ENCODE results near the gene CLDN1.
"Not testable (repeated sequence)": the region's sequence is repeated elsewhere in the genome, so short reads cannot be mapped to it uniquely, and the experiment has no call there.

The CLDN1 gene

GRCh38 chr3:190279690-190280089, 42.6 kb downstream of the CLDN1 start:
- ATAC-seq (ENCODE audit: low read depth) (no peak), DNase-seq (ENCODE audit: low spot score) (no peak)
- TF ChIP-seq CTCF (IDR thresholded peaks at IDR 0.05; ENCODE audit: poor library complexity, severe bottlenecking): no peak
- H3K4me1 ChIP-seq (ENCODE audit: insufficient read depth, poor library complexity, severe bottlenecking): no peaks in the 10 kb centered on the region
- no peaks in the 10 kb centered on the region for H3K36me3 ChIP-seq (ENCODE audit: low read depth)
- no peaks in the 10 kb centered on the region for H3K27me3 ChIP-seq (ENCODE audit: insufficient read depth, poor library complexity, severe bottlenecking)
- no peak overlapping the region for H3K27ac ChIP-seq (ENCODE audit: poor library complexity, severe bottlenecking)
- H3K4me3 ChIP-seq (ENCODE audit: severe bottlenecking): no peak overlapping the region
- H3K9me3 ChIP-seq (ENCODE audit: severe bottlenecking): no peaks in the 10 kb centered on the region

- Histone ChIP-seq H3K9me3 (ENCODE audit: severe bottlenecking) (no peaks in the 10 kb centered on the region), H3K27me3 (ENCODE audit: insufficient read depth, poor library complexity, severe bottlenecking) (no peaks in the 10 kb centered on the region), H3K27ac (ENCODE audit: poor library complexity, severe bottlenecking) (no peak overlapping the region), H3K4me1 (ENCODE audit: insufficient read depth, poor library complexity, severe bottlenecking) (no peaks in the 10 kb centered on the region), H3K4me3 (ENCODE audit: severe bottlenecking) (no peak overlapping the region), H3K36me3 (ENCODE audit: low read depth) (no peaks in the 10 kb centered on the region)
- no peak for ATAC-seq (ENCODE audit: low read depth)
- no peak for DNase-seq (ENCODE audit: low spot score)
- TF ChIP-seq CTCF (IDR thresholded peaks at IDR 0.05; ENCODE audit: poor library complexity, severe bottlenecking): no peak
Observed at GRCh38 chr3:190272747-190273146, 49.5 kb downstream of the CLDN1 start.

GRCh38 chr3:190269101-190269500, 53.1 kb downstream of the CLDN1 start:
- H3K4me3 ChIP-seq (ENCODE audit: severe bottlenecking): no peak overlapping the region
- ATAC-seq (ENCODE audit: low read depth) (no peak), DNase-seq (ENCODE audit: low spot score) (no peak)
- H3K36me3 ChIP-seq (ENCODE audit: low read depth): no peaks in the 10 kb centered on the region
- H3K27ac ChIP-seq (ENCODE audit: poor library complexity, severe bottlenecking): no peak overlapping the region
- peaks cover 21% of the 10 kb centered on the region for H3K4me1 ChIP-seq (ENCODE audit: insufficient read depth, poor library complexity, severe bottlenecking)
- H3K9me3 ChIP-seq (ENCODE audit: severe bottlenecking): no peaks in the 10 kb centered on the region
- H3K27me3 ChIP-seq (ENCODE audit: insufficient read depth, poor library complexity, severe bottlenecking): no peaks in the 10 kb centered on the region
- no peak for TF ChIP-seq CTCF (IDR thresholded peaks at IDR 0.05; ENCODE audit: poor library complexity, severe bottlenecking)

- H3K9me3 ChIP-seq (ENCODE audit: severe bottlenecking); H3K4me3 ChIP-seq (ENCODE audit: severe bottlenecking); H3K36me3 ChIP-seq (ENCODE audit: low read depth); H3K27me3 ChIP-seq (ENCODE audit: insufficient read depth, poor library complexity, severe bottlenecking); DNase-seq (ENCODE audit: low spot score); ATAC-seq (ENCODE audit: low read depth): not testable (repeated sequence)
- Histone ChIP-seq H3K27ac (ENCODE audit: poor library complexity, severe bottlenecking) (peak overlapping the region; percentile 94), H3K4me1 (ENCODE audit: insufficient read depth, poor library complexity, severe bottlenecking) (peaks cover 21% of the 10 kb centered on the region)
Observed at GRCh38 chr3:190267464-190267863, 54.8 kb downstream of the CLDN1 start.

GRCh38 chr3:190266913-190267290, 55.3 kb downstream of the CLDN1 start:
- Histone ChIP-seq H3K4me3 (ENCODE audit: severe bottlenecking) (no peak overlapping the region), H3K9me3 (ENCODE audit: severe bottlenecking) (no peaks in the 10 kb centered on the region), H3K27ac (ENCODE audit: poor library complexity, severe bottlenecking) (peak overlapping the region; percentile 94), H3K4me1 (ENCODE audit: insufficient read depth, poor library complexity, severe bottlenecking) (peaks cover 21% of the 10 kb centered on the region), H3K36me3 (ENCODE audit: low read depth) (no peaks in the 10 kb centered on the region), H3K27me3 (ENCODE audit: insufficient read depth, poor library complexity, severe bottlenecking) (no peaks in the 10 kb centered on the region)
- DNase-seq (ENCODE audit: low spot score): no peak
- no peak for ATAC-seq (ENCODE audit: low read depth)
- TF ChIP-seq CTCF (IDR thresholded peaks at IDR 0.05; ENCODE audit: poor library complexity, severe bottlenecking): no peak

Data from RWPE2 (cell line).